Osteoblast (primary cell): ENCODE measurements around the gene SLC17A6. TPM values are rescaled to one million over a fixed set of nuclear protein-coding genes. Genes with fewer than 3 reads are reported as not detected.

ENCODE experiments used
- DNase-seq: peaks from one replicate; pipeline ENCODE4 v3.0.0; 2011; ENCODE audit warnings: low spot score, mixed read lengths; ENCODE audit not compliant: insufficient read length; ENCODE audit errors: missing footprints
- H2AFZ ChIP-seq: 2 replicates; pipeline ENCODE4 v1.6.0; 2011; ENCODE audit warnings: mild to moderate bottlenecking, low read length
- H3K27ac ChIP-seq: 2 replicates; pipeline ENCODE4 v1.5.1; 2011; ENCODE audit warnings: mild to moderate bottlenecking, low read depth, low read length, moderate library complexity
- H3K27me3 ChIP-seq: 2 replicates; pipeline ENCODE4 v1.6.0; 2012; ENCODE audit warnings: mild to moderate bottlenecking, control low read depth, inconsistent platforms, low read length, moderate library complexity; ENCODE audit not compliant: insufficient read depth
- H3K36me3 ChIP-seq: 2 replicates; pipeline ENCODE4 v1.5.1; 2011; ENCODE audit warnings: mild to moderate bottlenecking, low read length, control low read depth, moderate library complexity; ENCODE audit not compliant: insufficient read depth
- H3K4me1 ChIP-seq: 2 replicates; pipeline ENCODE4 v1.5.1; 2011; ENCODE audit warnings: mild to moderate bottlenecking, low read length, control low read depth, moderate library complexity; ENCODE audit not compliant: insufficient read depth
- H3K4me2 ChIP-seq: 2 replicates; pipeline ENCODE4 v1.6.0; 2011; ENCODE audit warnings: mild to moderate bottlenecking, low read length; ENCODE audit not compliant: insufficient read depth
- H3K4me3 ChIP-seq: fragments of 200-600 bp; sonication (generic); 3 replicates; pipeline ENCODE4 v1.5.1; 2012; ENCODE audit warnings: mild to moderate bottlenecking, low read length, inconsistent platforms; ENCODE audit not compliant: insufficient read depth
- H3K79me2 ChIP-seq: 2 replicates; pipeline ENCODE4 v1.6.0; 2012; ENCODE audit warnings: mild to moderate bottlenecking, low read length, control low read depth, inconsistent platforms; ENCODE audit not compliant: insufficient read depth
- H3K9me3 ChIP-seq: 2 replicates; pipeline ENCODE4 v1.5.1; 2011; ENCODE audit warnings: low read depth, low read length, control low read depth
- H4K20me1 ChIP-seq: 2 replicates; pipeline ENCODE4 v1.6.0; 2012; ENCODE audit warnings: mild to moderate bottlenecking, low read length, control low read depth; ENCODE audit not compliant: insufficient read depth
- CTCF ChIP-seq: IDR thresholded peaks from 2 replicates; pipeline ENCODE4 v1.5.1; 2011; ENCODE audit warnings: mild to moderate bottlenecking, low read depth, low read length, moderate library complexity; ENCODE audit errors: extremely low read depth
- total RNA-seq: library from RNA; depleted of rRNA; stranded (reverse); fragments of >200 nt; gene quantifications from 2 replicates; pipeline ENCODE4 v1.2.3, GENCODE V29; 2012

SLC17A6 gene
- total RNA-seq, 1 donor: not detected

- no peaks in the 10 kb centered on the region for H3K79me2 ChIP-seq
- DNase-seq: no peak
- peaks cover 3% of the 10 kb centered on the region for H3K27me3 ChIP-seq
- no peak overlapping the region for H2AFZ ChIP-seq
- no peak overlapping the region for H3K4me3 ChIP-seq
- H3K27ac ChIP-seq: no peak overlapping the region
- no peaks in the 10 kb centered on the region for H3K9me3 ChIP-seq
- H3K4me1 ChIP-seq: no peaks in the 10 kb centered on the region
- no peak overlapping the region for H3K4me2 ChIP-seq
- H3K36me3 ChIP-seq: no peaks in the 10 kb centered on the region
- TF ChIP-seq CTCF: no peak
- H4K20me1 ChIP-seq: no peaks in the 10 kb centered on the region
Measured at GRCh38 chr11:22343371-22344032, 5.3 kb downstream of the SLC17A6 start.

- Histone ChIP-seq H3K27me3 (peaks cover 3% of the 10 kb centered on the region), H3K9me3 (no peaks in the 10 kb centered on the region)
- TF ChIP-seq CTCF: no peak
Measured at GRCh38 chr11:22344081-22344480, 5.9 kb downstream of the SLC17A6 start.

GRCh38 chr11:22346282-22346681 is 8.1 kb downstream of the SLC17A6 start:
- no peaks in the 10 kb centered on the region for H3K4me1 ChIP-seq
- no peaks in the 10 kb centered on the region for H3K27me3 ChIP-seq
- no peaks in the 10 kb centered on the region for H3K79me2 ChIP-seq
- DNase-seq: no peak
- H3K4me2 ChIP-seq: no peak overlapping the region
- TF ChIP-seq CTCF: no peak
- H3K4me3 ChIP-seq: no peak overlapping the region
- no peaks in the 10 kb centered on the region for H3K9me3 ChIP-seq
- no peaks in the 10 kb centered on the region for H3K36me3 ChIP-seq
- H4K20me1 ChIP-seq: no peaks in the 10 kb centered on the region
- H3K27ac ChIP-seq: no peak overlapping the region
- H2AFZ ChIP-seq: no peak overlapping the region

More at GRCh38 chr11:22344081-22344480, 5.9 kb downstream of the SLC17A6 start:
- Histone ChIP-seq H3K27ac (no peak overlapping the region), H3K4me2 (no peak overlapping the region), H3K4me3 (no peak overlapping the region), H3K4me1 (no peaks in the 10 kb centered on the region), H4K20me1 (no peaks in the 10 kb centered on the region), H2AFZ (no peak overlapping the region), H3K36me3 (no peaks in the 10 kb centered on the region), H3K79me2 (no peaks in the 10 kb centered on the region)
- DNase-seq: no peak

- no peak for DNase-seq
Measured at GRCh38 chr11:22347857-22348487, 9.8 kb downstream of the SLC17A6 start.

More at GRCh38 chr11:22347857-22348487, 9.8 kb downstream of the SLC17A6 start:
- no peaks in the 10 kb centered on the region for H3K79me2 ChIP-seq
- no peak overlapping the region for H3K4me3 ChIP-seq
- no peaks in the 10 kb centered on the region for H3K27me3 ChIP-seq
- H2AFZ ChIP-seq: no peak overlapping the region
- H3K4me1 ChIP-seq: no peaks in the 10 kb centered on the region
- no peaks in the 10 kb centered on the region for H3K36me3 ChIP-seq
- H3K4me2 ChIP-seq: no peak overlapping the region
- H4K20me1 ChIP-seq: no peaks in the 10 kb centered on the region
- TF ChIP-seq CTCF: no peak
- H3K9me3 ChIP-seq: no peaks in the 10 kb centered on the region
- H3K27ac ChIP-seq: no peak overlapping the region
